Testis (tissue), 5 donors: ENCODE results near the gene PABPC1L2B. TPM values are rescaled to one million over a fixed set of nuclear protein-coding genes. Genes with fewer than 3 reads are reported as not detected.
"Not testable (repeated sequence)": the region's sequence is repeated elsewhere in the genome, so short reads cannot be mapped to it uniquely, and the experiment has no call there.

Source experiments
- DNase-seq: peaks from one replicate; pipeline ENCODE4 v3.0.0-alpha.2; 2019
- H3K27ac ChIP-seq, 2 donors: fragments of 200-600 bp; sonication (generic); one replicate each; pipeline ENCODE4 v1.5.1; 2019
- H3K27me3 ChIP-seq: fragments of 200-600 bp; sonication (generic); one replicate; pipeline ENCODE4 v1.5.1; 2019
- H3K36me3 ChIP-seq: fragments of 200-600 bp; sonication (generic); one replicate; pipeline ENCODE4 v1.5.1; 2017; ENCODE audit warnings: low read depth; ENCODE audit errors: missing control alignments
- H3K4me1 ChIP-seq: fragments of 200-600 bp; sonication (generic); one replicate; pipeline ENCODE4 v1.5.1; 2019
- H3K4me3 ChIP-seq, 2 donors: fragments of 200-600 bp; sonication (generic); one replicate each; pipeline ENCODE4 v1.5.1; 2017 to 2019
- H3K9me3 ChIP-seq: fragments of 200-600 bp; sonication (generic); one replicate; pipeline ENCODE4 v1.5.1; 2017
- CTCF ChIP-seq, 3 experiments: fragments of 450-650 bp in 2 of 3; fragments of 200-600 bp in 1 of 3; sonication (generic) in 1 of 3; IDR thresholded peaks; one replicate each; pipeline ENCODE4 v1.5.1; 2016 to 2019; ENCODE audit warnings: antibody characterized with exemption in 3 of 3, mild to moderate bottlenecking in 2 of 3, moderate library complexity in 1 of 3
- POLR2A ChIP-seq: fragments of 450-650 bp; IDR thresholded peaks from one replicate; pipeline ENCODE4 v1.6.1; 2017; ENCODE audit warnings: antibody characterized with exemption, mild to moderate bottlenecking, moderate library complexity
- WGBS, 2 donors: methylation state at CpG; one replicate each; pipeline ENCODE4 v1.1.5; 2018; 5-methylcytosine and 5-hydroxymethylcytosine counted together
- intact Hi-C: fragments of 100-400 bp; cut with DNase I; formaldehyde crosslinking; loops from one replicate; pipeline ENCODE4 v1.15.1; 2023; ENCODE audit warnings: low total_unique reads
- long read RNA-seq, 2 donors: transcript quantifications; one replicate each; lab custom pipeline, GENCODE V29; 2026
- polyA plus RNA-seq: library from polyadenylated mRNA; stranded (reverse); fragments of 350-450 nt; fragmentation: Illumina TruSeq; extraction: RNeasy Lipid Tissue Mini Kit (QIAGEN cat#74804); gene quantifications from one replicate; pipeline ENCODE4 v1.2.3, GENCODE V29; 2014; ENCODE audit warnings: low read depth, low replicate concordance; ENCODE audit not compliant: insufficient read depth
- total RNA-seq, 2 donors: library from RNA; depleted of rRNA; stranded (reverse); fragments of >200 nt; gene quantifications; one replicate each; pipeline ENCODE4 v1.2.3, GENCODE V29; 2016

The PABPC1L2B gene
- total RNA-seq (under 1 TPM in 1 of 2 donors, not detected in 1; 0.62 TPM), polyA plus RNA-seq (0.73 TPM)
- long read RNA-seq, donor 1 = 0 reads
- long read RNA-seq, donor 2 = 0 reads

GRCh38 chrX:73002733-73003132 lies at the start of gene PABPC1L2B:
TSS of gene PABPC1L2B (plus strand) at chrX:73002939. CDS start at chrX:73003643, 704 bp downstream.
- H3K4me1 ChIP-seq, H3K27ac ChIP-seq: not testable (repeated sequence)

GRCh38 chrX:72959971-72960370 lies 42.8 kb upstream of the PABPC1L2B start:
- no CpG with 5 or more reads among the region's 9 CpGs for WGBS, 2 donors
- DNase-seq, intact Hi-C loops: not testable (repeated sequence)

More at GRCh38 chrX:73002733-73003132, at the start of gene PABPC1L2B:
- WGBS, 2 donors = no CpG with 5 or more reads among the region's 44 CpGs
- H3K27me3 ChIP-seq, H3K9me3 ChIP-seq, H3K36me3 ChIP-seq, intact Hi-C loops, DNase-seq, H3K4me3 ChIP-seq: not testable (repeated sequence)

GRCh38 chrX:72971859-72972258 lies 30.9 kb upstream of the PABPC1L2B start:
- DNase-seq, intact Hi-C loops, H3K27me3 ChIP-seq, H3K36me3 ChIP-seq, H3K4me1 ChIP-seq, H3K27ac ChIP-seq, H3K4me3 ChIP-seq, H3K9me3 ChIP-seq: not testable (repeated sequence)
- no CpG with 5 or more reads among the region's 5 CpGs for WGBS, 2 donors

More at GRCh38 chrX:72959971-72960370, 42.8 kb upstream of the PABPC1L2B start:
- not testable (repeated sequence) for H3K4me1 ChIP-seq, H3K27me3 ChIP-seq, H3K36me3 ChIP-seq, H3K9me3 ChIP-seq, H3K4me3 ChIP-seq, H3K27ac ChIP-seq

- intact Hi-C loops, H3K4me3 ChIP-seq, H3K27ac ChIP-seq, H3K36me3 ChIP-seq, H3K27me3 ChIP-seq, H3K9me3 ChIP-seq, DNase-seq, H3K4me1 ChIP-seq: not testable (repeated sequence)
- no CpG with 5 or more reads among the region's 7 CpGs for whole genome bisulfite sequencing, 2 donors
These were observed 27.9 kb upstream of the PABPC1L2B start for GRCh38 chrX:72974885-72975284.

GRCh38 chrX:72980894-72981469 lies 21.8 kb upstream of the PABPC1L2B start:
- H3K4me1 ChIP-seq, H3K4me3 ChIP-seq, H3K36me3 ChIP-seq, H3K9me3 ChIP-seq, H3K27ac ChIP-seq, intact Hi-C loops, H3K27me3 ChIP-seq, DNase-seq: not testable (repeated sequence)
- WGBS, 2 donors = 84 to 95% methylated on average over 3 of the region's 5 CpGs

GRCh38 chrX:73004032-73004431 lies 1.3 kb downstream of the PABPC1L2B start:
- no CpG with 5 or more reads among the region's 19 CpGs for WGBS, 2 donors
- H3K27ac ChIP-seq, H3K4me1 ChIP-seq, intact Hi-C loops, H3K4me3 ChIP-seq, H3K27me3 ChIP-seq, H3K36me3 ChIP-seq, H3K9me3 ChIP-seq, DNase-seq: not testable (repeated sequence)

GRCh38 chrX:73021361-73022092 lies 18.8 kb downstream of the PABPC1L2B start:
- intact Hi-C loops = no loop called here
- no peaks in the 10 kb centered on the region for H3K4me1 ChIP-seq
- no peak for TF ChIP-seq POLR2A
- no peak for TF ChIP-seq CTCF (IDR thresholded peaks at IDR 0.05)
- H3K36me3 ChIP-seq = no peaks in the 10 kb centered on the region
- DNase-seq = no peak
- no peak overlapping the region for H3K4me3 ChIP-seq
- 90% methylated on average over 3 to 15 of the region's 30 CpGs for WGBS, 2 donors
- no peak overlapping the region for H3K27ac ChIP-seq
- H3K27me3 ChIP-seq = no peaks in the 10 kb centered on the region
- H3K9me3 ChIP-seq = no peaks in the 10 kb centered on the region

GRCh38 chrX:73022093-73022445 lies 19.3 kb downstream of the PABPC1L2B start:
- H3K27ac ChIP-seq, H3K9me3 ChIP-seq, H3K27me3 ChIP-seq, H3K4me3 ChIP-seq, H3K4me1 ChIP-seq, H3K36me3 ChIP-seq, intact Hi-C loops, DNase-seq: not testable (repeated sequence)
- WGBS, 2 donors = 94% methylated on average over 8 of the region's 12 CpGs; no CpG with 5 or more reads in 1 of the 2 donors
